Skeletal muscle tissue (tissue), 4 donors: ENCODE measurements around the gene TMEM52. TPM values are rescaled to one million over a fixed set of nuclear protein-coding genes. Genes with fewer than 3 reads are reported as not detected.

Experiments
- H3K27ac ChIP-seq: one replicate; pipeline ENCODE4 v1.7.0; 2013; ENCODE audit warnings: mild to moderate bottlenecking, low read depth, low read length, inconsistent platforms
- H3K27me3 ChIP-seq, 3 donors: one replicate each; pipeline ENCODE4 v1.7.0; 2013; ENCODE audit warnings: low read length in 3 of 3; ENCODE audit not compliant: control insufficient read depth in 3 of 3, insufficient read depth in 3 of 3
- H3K36me3 ChIP-seq, 3 donors: one replicate each; pipeline ENCODE4 v1.7.0; 2013; ENCODE audit warnings: low read length in 3 of 3; ENCODE audit not compliant: control insufficient read depth in 3 of 3, insufficient read depth in 3 of 3
- H3K4me1 ChIP-seq, 3 donors: one replicate each; pipeline ENCODE4 v1.7.0; 2013; ENCODE audit warnings: low read length in 3 of 3, mild to moderate bottlenecking in 3 of 3; ENCODE audit not compliant: control insufficient read depth in 3 of 3, insufficient read depth in 3 of 3
- H3K4me3 ChIP-seq, 3 donors: one replicate each; pipeline ENCODE4 v1.7.0; 2013; ENCODE audit warnings: low read length in 3 of 3
- H3K9ac ChIP-seq, 3 donors: one replicate each; pipeline ENCODE4 v1.7.0; 2013; ENCODE audit warnings: low read length in 3 of 3, mild to moderate bottlenecking in 3 of 3, moderate library complexity in 2 of 3, low read depth in 1 of 3
- H3K9me3 ChIP-seq, 3 donors: one replicate each; pipeline ENCODE4 v1.7.0; 2013; ENCODE audit warnings: low read length in 3 of 3; ENCODE audit not compliant: control insufficient read depth in 3 of 3
- total RNA-seq: library from RNA; depleted of rRNA; stranded (reverse); fragments of >200 nt; gene quantifications from one replicate; pipeline ENCODE4 v1.2.3, GENCODE V29; 2014
- donor health status: Osteomylitis.

TMEM52 gene
- total RNA-seq, 1 donor from 2014 or later, result 21.9 TPM

DNA sequence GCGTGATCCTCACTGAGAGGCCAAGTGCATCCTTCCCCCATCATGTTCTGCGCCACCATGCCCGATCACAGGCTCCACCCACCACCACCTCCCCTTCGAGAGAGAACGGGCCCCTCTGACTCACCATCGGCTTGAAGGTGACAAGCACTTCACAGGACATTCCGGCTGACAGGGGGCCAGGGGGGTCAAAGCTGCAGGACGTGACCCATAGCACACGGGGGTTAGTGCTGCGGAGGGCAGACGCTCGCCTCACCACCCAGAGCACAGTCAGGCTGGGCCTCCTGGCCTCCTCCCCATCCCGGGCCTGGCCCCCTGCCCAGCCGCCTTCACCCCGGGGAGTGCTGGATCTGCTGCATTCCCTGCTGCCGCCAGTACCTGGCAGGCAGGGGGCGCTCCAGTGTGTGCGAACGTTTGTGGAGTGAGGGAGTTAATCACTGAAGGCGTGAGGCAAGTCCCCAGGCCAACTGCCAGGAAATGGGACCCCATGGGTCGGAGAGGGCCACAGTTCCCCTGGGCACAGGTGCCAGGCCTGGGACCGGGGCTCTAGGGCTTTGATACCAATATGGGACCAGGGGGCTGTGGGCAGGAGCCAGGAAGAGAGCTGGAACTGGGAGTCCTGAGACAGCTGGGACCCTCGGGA lies 40.9 kb upstream of the TMEM52 start:
- no peak overlapping the region for H3K9ac ChIP-seq
- peaks cover 2 to 7% (median 4%) of the 10 kb centered on the region in 3 donors for H3K4me1 ChIP-seq
- H3K9me3 ChIP-seq, result no peaks in the 10 kb centered on the region
- H3K27ac ChIP-seq, result no peak overlapping the region
- H3K27me3 ChIP-seq, result peaks cover 64 to 81% (median 74%) of the 10 kb centered on the region in 3 donors
- no peak overlapping the region for H3K4me3 ChIP-seq
- H3K36me3 ChIP-seq, result no peaks in the 10 kb centered on the region

DNA sequence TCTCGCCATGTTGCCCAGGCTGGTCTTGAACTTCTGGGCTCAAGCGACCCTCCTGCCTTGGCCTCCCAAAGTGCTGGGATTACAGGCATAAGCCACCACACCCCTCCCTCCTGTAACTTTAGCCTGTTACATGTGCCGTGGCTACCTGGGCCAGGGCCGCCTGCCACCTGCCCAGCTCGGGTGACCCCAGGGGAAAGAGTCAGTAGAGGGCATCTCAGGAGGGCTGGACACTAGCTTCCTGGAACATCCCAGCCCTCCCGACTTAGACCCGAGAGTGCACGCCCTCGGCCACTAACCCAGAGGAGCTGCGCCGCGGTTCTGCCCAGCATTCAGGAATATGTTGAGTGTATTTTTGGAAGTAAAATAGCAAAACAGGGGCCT lies 40.4 kb upstream of the TMEM52 start:
- peaks cover 60 to 77% (median 72%) of the 10 kb centered on the region in 3 donors for H3K27me3 ChIP-seq
- no peak overlapping the region for H3K27ac ChIP-seq
- no peak overlapping the region for H3K9ac ChIP-seq
- H3K9me3 ChIP-seq, result no peaks in the 10 kb centered on the region
- H3K36me3 ChIP-seq, result no peaks in the 10 kb centered on the region
- no peak overlapping the region for H3K4me3 ChIP-seq
- H3K4me1 ChIP-seq, result peaks cover 2 to 7% (median 4%) of the 10 kb centered on the region in 3 donors

DNA sequence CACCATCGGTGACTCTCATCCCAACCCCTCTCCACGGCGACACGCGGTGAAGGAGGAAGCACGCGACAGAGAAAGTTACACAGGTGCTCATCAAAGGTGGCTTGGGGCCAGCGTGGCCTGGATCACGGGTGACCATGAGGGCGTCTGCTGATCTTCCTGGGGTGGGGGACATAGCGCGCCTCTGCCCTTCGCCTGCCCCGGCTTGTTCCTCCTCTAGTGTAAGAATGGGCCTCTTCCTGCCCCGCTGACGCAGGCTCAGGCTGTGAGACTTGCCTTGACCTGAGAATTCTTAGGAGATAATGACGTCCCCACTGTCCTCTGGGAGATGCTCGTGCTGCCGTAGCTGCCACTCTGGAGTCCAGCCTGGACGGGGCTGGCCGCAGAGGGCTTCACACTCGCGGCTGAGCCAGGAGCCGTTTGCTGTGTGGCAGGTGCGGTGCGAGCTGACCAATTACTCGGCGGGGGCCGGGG lies 39.0 kb upstream of the TMEM52 start:
- no peak overlapping the region for H3K27ac ChIP-seq
- no peak overlapping the region for H3K4me3 ChIP-seq
- no peaks in the 10 kb centered on the region for H3K9me3 ChIP-seq
- peaks cover 2 to 7% (median 4%) of the 10 kb centered on the region in 3 donors for H3K4me1 ChIP-seq
- peaks cover 52 to 67% (median 62%) of the 10 kb centered on the region in 3 donors for H3K27me3 ChIP-seq
- no peaks in the 10 kb centered on the region for H3K36me3 ChIP-seq
- H3K9ac ChIP-seq, result no peak overlapping the region

DNA sequence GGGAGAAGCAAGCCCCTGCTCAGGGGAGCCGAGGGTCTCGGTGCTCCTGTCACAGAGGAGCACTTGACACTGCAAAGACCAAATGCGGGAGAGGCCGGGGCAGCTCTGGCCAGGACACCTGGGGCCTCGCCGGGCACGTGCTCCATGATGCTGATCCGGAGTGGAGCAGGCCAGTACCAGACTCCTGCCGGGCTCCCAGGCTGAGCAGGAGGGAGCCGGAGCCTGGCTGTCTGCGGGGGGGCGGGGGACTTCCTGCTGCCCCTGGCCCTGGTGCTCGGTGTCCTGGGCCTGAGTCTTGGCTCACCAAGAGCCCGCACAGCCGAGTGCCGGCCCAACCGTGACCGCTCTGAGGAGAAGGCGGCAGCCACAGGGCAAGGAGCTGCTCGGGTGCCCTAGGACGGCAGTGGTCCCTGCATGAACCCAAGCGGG lies 38.5 kb upstream of the TMEM52 start:
- Histone ChIP-seq H3K9me3 (no peaks in the 10 kb centered on the region), H3K9ac (no peak overlapping the region), H3K36me3 (no peaks in the 10 kb centered on the region), H3K4me3 (no peak overlapping the region), H3K27ac (no peak overlapping the region), H3K27me3 (peaks cover 52 to 62% (median 60%) of the 10 kb centered on the region in 3 donors), H3K4me1 (peaks cover 2 to 7% (median 4%) of the 10 kb centered on the region in 3 donors)

DNA sequence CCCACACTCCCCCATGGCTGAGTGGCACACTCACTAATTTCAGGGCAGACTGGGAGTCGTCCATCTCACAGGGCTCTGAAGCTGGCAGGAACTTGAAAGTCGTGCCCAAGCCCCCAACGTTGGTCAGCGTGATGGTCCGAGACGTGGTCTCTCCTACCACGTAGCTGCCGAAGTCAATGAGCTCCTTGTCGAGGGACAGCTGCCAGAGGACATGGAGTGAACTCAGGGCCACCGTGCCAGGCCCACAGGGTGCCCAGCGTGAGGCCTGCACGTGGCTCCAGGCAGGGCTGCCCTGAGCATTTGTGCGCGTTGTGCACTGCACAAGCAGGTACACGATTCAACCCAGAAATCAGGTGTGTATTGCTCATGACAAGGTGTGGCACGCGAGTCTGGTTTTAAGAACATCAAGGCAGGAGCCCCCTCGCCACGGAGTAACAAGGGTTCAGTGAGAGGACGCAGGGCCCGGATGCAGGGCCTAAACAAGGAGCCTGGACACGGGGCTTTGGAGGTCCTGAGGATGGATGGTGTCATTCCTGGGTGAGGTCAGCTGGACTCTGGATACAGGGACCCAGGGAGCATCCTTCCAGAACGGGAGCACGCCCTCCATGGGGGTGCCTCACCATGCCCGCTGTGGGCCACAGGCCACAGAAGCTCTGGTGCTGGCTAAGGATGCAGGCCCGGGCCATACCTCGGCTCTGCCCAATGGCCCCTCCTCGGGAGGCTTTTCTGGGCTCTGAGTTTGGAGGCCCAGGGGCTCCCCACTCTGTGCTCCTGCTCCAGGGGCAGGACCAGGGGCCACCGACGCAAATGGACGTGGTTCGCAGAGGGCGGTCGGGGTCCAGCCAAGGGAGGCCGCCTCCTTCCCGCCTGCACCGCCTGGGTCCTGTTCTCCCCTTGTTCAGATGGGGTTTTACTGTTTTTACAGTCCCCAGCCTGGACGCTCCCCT lies 37.8 kb upstream of the TMEM52 start:
- Histone ChIP-seq H3K9ac (no peak overlapping the region), H3K36me3 (no peaks in the 10 kb centered on the region), H3K27ac (no peak overlapping the region), H3K4me3 (no peak overlapping the region), H3K4me1 (peaks cover 2 to 7% (median 4%) of the 10 kb centered on the region in 3 donors), H3K27me3 (peaks cover 52 to 61% (median 59%) of the 10 kb centered on the region in 3 donors), H3K9me3 (no peaks in the 10 kb centered on the region)

DNA sequence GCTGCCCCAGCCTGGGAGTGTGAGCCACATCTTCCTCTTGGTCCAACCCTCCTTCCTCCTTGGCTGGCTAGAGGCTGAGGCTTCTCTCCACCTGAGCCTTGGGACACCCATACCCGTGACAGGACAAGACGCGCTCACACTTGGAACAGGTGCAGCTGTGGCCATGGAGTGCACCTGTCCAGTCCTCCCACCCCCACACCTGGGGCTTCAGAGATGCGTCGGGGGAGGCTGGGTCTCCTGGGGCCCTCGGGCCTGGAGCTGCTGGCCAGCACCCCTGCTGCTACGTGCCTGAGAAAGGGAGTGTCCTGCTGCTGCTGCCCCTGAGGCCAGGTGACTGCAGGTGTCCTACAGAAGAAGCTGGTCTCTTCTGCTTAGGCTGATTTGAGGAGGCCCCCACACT lies 37.0 kb upstream of the TMEM52 start:
- Histone ChIP-seq H3K27ac (no peak overlapping the region), H3K36me3 (no peaks in the 10 kb centered on the region), H3K4me1 (peaks cover 2 to 7% (median 4%) of the 10 kb centered on the region in 3 donors), H3K4me3 (no peak overlapping the region), H3K9ac (no peak overlapping the region), H3K9me3 (no peaks in the 10 kb centered on the region), H3K27me3 (peaks cover 46 to 64% (median 51%) of the 10 kb centered on the region in 3 donors)

DNA sequence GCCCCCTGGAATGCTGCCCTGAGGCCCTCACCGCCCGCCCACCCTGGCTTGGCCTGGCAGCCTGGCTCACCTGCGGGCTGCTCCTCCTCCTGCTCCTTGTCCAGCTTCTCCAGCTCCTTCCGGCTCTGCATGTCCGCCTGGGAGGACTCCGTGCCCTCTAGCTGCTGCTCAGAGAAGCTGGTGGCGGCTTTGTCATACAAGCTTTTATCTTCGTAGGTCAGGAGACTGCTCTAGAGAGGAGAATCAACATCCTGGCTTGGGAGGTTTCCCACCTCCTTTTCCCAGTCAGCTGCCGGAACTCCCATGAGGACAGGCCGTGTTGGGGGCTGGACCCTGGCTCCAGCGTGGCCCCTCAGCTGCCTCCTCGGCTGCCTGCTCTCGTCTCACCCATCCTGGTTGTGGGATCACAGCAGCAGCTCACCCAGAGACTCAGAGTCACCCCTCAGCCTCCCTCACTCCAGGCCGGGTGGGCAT lies 36.6 kb upstream of the TMEM52 start:
- Histone ChIP-seq H3K9ac (no peak overlapping the region), H3K4me1 (peaks cover 2 to 7% (median 4%) of the 10 kb centered on the region in 3 donors), H3K9me3 (no peaks in the 10 kb centered on the region), H3K36me3 (no peaks in the 10 kb centered on the region), H3K27me3 (peaks cover 42 to 61% (median 47%) of the 10 kb centered on the region in 3 donors), H3K27ac (no peak overlapping the region), H3K4me3 (no peak overlapping the region)

DNA sequence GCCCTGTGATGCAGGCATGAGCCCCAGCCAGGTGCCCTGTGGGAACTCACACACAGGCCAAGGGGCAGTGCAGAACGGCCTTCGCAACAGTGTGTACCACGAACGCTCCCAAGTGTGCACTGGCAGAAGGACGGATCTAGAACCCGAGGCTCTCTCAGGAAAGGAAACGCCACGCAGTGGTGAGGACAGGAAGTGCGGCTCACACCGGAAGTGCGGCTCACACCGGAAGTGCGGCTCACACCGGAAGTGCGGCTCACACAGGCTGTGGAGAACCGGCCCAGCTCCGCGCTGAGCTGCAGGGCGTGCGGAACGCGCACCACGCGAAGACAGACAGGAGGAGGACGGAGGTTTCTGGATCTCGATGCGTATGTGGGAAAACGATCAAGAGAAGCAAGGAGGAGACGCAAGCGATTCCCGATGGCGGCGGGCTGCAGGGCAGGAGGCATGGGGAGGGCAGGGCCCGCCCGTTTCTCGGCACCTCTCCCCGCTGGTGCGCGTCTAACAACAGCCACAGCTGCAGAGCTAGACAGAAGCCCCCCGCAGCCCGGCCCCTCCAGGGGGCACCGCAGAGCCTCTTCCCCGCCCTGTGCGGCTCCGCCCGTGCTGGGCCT lies 35.9 kb upstream of the TMEM52 start:
- Histone ChIP-seq H3K4me1 (peaks cover 0 to 4% (median 2%) of the 10 kb centered on the region in 3 donors), H3K27ac (no peak overlapping the region), H3K9ac (no peak overlapping the region), H3K9me3 (no peaks in the 10 kb centered on the region), H3K4me3 (no peak overlapping the region), H3K27me3 (peaks cover 35 to 54% (median 42%) of the 10 kb centered on the region in 3 donors), H3K36me3 (no peaks in the 10 kb centered on the region)

DNA sequence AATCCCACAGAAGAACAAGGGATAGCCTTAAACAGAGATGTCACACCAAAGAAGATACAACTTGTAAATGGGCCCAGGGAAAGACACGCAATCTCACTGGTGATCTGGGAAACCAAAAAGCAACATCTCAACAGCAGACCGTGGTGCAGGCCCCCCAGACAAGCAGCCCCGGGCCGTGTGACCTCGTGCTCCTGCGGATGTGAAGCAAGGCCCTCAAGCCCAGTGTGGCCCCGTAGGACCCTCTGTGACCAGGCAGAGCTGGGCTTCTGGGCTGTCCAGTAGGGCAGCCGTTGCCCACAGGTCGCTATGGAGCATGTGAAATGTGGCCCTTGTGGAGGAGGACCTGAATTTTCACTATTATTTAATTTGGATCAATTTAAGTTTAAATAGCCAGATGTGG lies 34.9 kb upstream of the TMEM52 start:
- Histone ChIP-seq H3K4me3 (no peak overlapping the region), H3K9ac (no peak overlapping the region), H3K36me3 (no peaks in the 10 kb centered on the region), H3K27ac (no peak overlapping the region), H3K27me3 (peaks cover 30 to 50% (median 39%) of the 10 kb centered on the region in 3 donors), H3K4me1 (no peaks in the 10 kb centered on the region), H3K9me3 (no peaks in the 10 kb centered on the region)
